ENCODE results near the gene CCDC121. TPM values are rescaled to one million over a fixed set of nuclear protein-coding genes. Genes with fewer than 3 reads are reported as not detected.

CCDC121 gene
- total and polyA plus RNA-seq, 2 of the 4 experiments (the other 2 are of a cell fraction), result 0.65 to 2.0 TPM

GRCh38 chr2:27638709-27639108 is 9.9 kb upstream of the CCDC121 start:
- no TSS peak for BruUV-seq (replicated peaks)
- Histone ChIP-seq H4K8ac (ENCODE audit: low read depth in 2 of 2, low read length in 2 of 2) (no peak overlapping the region), H3K27ac (ENCODE audit: insufficient read depth, low read length) (no peak overlapping the region), H3K27me3 (ENCODE audit: control insufficient read depth, insufficient read depth, low read length) (no peaks in the 10 kb centered on the region), H3K14ac (replicated peaks; ENCODE audit: low read depth, low read length) (no peak overlapping the region), H2AK9ac (replicated peaks; ENCODE audit: low read depth, low read length, poor library complexity) (no peak overlapping the region), H2BK5ac (ENCODE audit: low read depth, low read length, poor library complexity, severe bottlenecking) (peak overlapping the region; percentile 47), H4K5ac (ENCODE audit: low read depth, low read length) (no peak overlapping the region), H2BK15ac (ENCODE audit: low read depth, low read length) (no peak overlapping the region), H3K9ac (ENCODE audit: low read depth, low read length) (no peak overlapping the region), H3K4me1 (ENCODE audit: control insufficient read depth, insufficient read depth, low read length) (no peaks in the 10 kb centered on the region), H3K79me1 (ENCODE audit: low read depth in 1 of 2, low read length in 2 of 2) (peaks cover 9 to 19% of the 10 kb centered on the region in 2 experiments; a peak in 3 of 4 replicates), H2BK120ac (ENCODE audit: low read depth, low read length) (no peak overlapping the region), H3K23ac (ENCODE audit: low read depth, low read length) (no peak overlapping the region), H3K18ac (ENCODE audit: low read depth, low read length) (no peak overlapping the region), H4K20me1 (ENCODE audit: insufficient read depth, low read length) (peaks cover 4% of the 10 kb centered on the region; the same call in 1 of the 2 replicates), H3K9me1 (ENCODE audit: insufficient read depth, low read length) (no peaks in the 10 kb centered on the region), H2AK5ac (ENCODE audit: low read depth, low read length) (no peak overlapping the region), H2BK20ac (ENCODE audit: low read depth, low read length) (no peak overlapping the region), H2AFZ (replicated peaks; ENCODE audit: low read length, poor library complexity) (no peak overlapping the region), H4K91ac (ENCODE audit: insufficient read depth, low read depth, low read length) (no peak overlapping the region), H3K4ac (ENCODE audit: low read depth, low read length) (no peak overlapping the region), H3K4me2 (ENCODE audit: low read depth, low read length) (no peak overlapping the region), H3K9me3 (ENCODE audit: control insufficient read depth, insufficient read depth, low read length) (no peaks in the 10 kb centered on the region), H3K56ac (ENCODE audit: extremely low read depth, insufficient read depth, low read length) (no peak overlapping the region), H3K4me3 (ENCODE audit: insufficient read depth, low read depth, low read length) (no peak overlapping the region), H3K36me3 (ENCODE audit: control insufficient read depth, insufficient read depth, low read length) (peaks cover 37% of the 10 kb centered on the region)
- DNase-seq (peak; percentile 90), ATAC-seq (ENCODE audit: low read depth) (peak; percentile 51; the same call in 1 of the 2 replicates)
- POLR2A ChIA-PET (ENCODE audit: unreplicated experiment), result no interaction called here
- no peak for TF ChIP-seq RAD21 (IDR thresholded peaks at IDR 0.05; ENCODE audit: low read length)
- no peak for TF ChIP-seq NFE2L2 (IDR thresholded peaks at IDR 0.05; ENCODE audit: low read depth, low read length)
- no peak for TF ChIP-seq MXI1 (IDR thresholded peaks at IDR 0.05; ENCODE audit: borderline replicate concordance, low read depth, low read length)
- TF ChIP-seq MAZ (IDR thresholded peaks at IDR 0.05; ENCODE audit: borderline replicate concordance, low read depth, low read length), result no peak
- TF ChIP-seq CTCF (conservative IDR thresholded peaks at IDR 0.05; ENCODE audit: low read depth, low read length), result no peak
- TF ChIP-seq POLR2A (IDR thresholded peaks at IDR 0.05; ENCODE audit: low read depth, low read length), result no peak
- CTCF ChIA-PET, result interaction anchor here (0.5 kb wide), 1 partner anchor 231 kb away, joined by 5 read pairs; no protein-coding TSS in a partner anchor
- no CpG with 5 or more reads among the region's 3 CpGs for WGBS, 2 experiments (ENCODE audit: extremely low coverage in 2 of 2, insufficient read length in 1 of 2)
- intact Hi-C loops (cut with micrococcal nuclease), result no loop called here
- dilution Hi-C loops (cut with HindIII; ENCODE audit: low sequenced_read_pairs, unreplicated experiment), result no loop called here
- in situ Hi-C loops (cut with MboI; ENCODE audit: low sequenced_read_pairs), result no loop called here
